Activated gamma-delta T cell (primary cell): ENCODE data around the gene CLEC4F.

Experiments
- DNase-seq: peaks from one replicate; lab custom pipeline; 2025; lab: John Stamatoyannopoulos, UW
- total RNA-seq, 2 donors: gene quantifications; one replicate each; lab custom pipeline; 2026; lab: John Stamatoyannopoulos, UW

CLEC4F gene
- total RNA-seq, result 0.09 to 0.10 reads per million in 2 donors

GRCh38 chr2:70820499-70820898, at the start of gene CLEC4F:
Gene CLEC4F, minus strand, starts transcription at chr2:70820599. Its CDS starts 76 bp downstream, at chr2:70820523.
- DNase-seq, result no peak

GRCh38 chr2:70868970-70869369, 48.6 kb upstream of the CLEC4F start:
- DNase-seq, result no peak

GRCh38 chr2:70861777-70862625, 41.6 kb upstream of the CLEC4F start:
- no peak for DNase-seq

- DNase-seq, result no peak
Measured at GRCh38 chr2:70855667-70856066, 35.3 kb upstream of the CLEC4F start.

GRCh38 chr2:70854411-70854810, 34.0 kb upstream of the CLEC4F start:
- DNase-seq, result no peak

- DNase-seq, result no peak
Measured at GRCh38 chr2:70852824-70853223, 32.4 kb upstream of the CLEC4F start.

- DNase-seq, result no peak
Measured at GRCh38 chr2:70851704-70852103, 31.3 kb upstream of the CLEC4F start.

GRCh38 chr2:70850925-70851324, 30.5 kb upstream of the CLEC4F start:
- DNase-seq, result no peak

- no peak for DNase-seq
Measured at GRCh38 chr2:70842401-70842800, 22.0 kb upstream of the CLEC4F start.

- DNase-seq, result no peak
Measured at GRCh38 chr2:70837980-70838925, 17.9 kb upstream of the CLEC4F start.

GRCh38 chr2:70835643-70836042, 15.2 kb upstream of the CLEC4F start, which contains the start of gene CD207:
Gene CD207, minus strand, starts transcription at chr2:70835816. Its CDS starts 40 bp downstream, at chr2:70835776.
- DNase-seq, result no peak

GRCh38 chr2:70834881-70835280, 14.5 kb upstream of the CLEC4F start:
- DNase-seq, result no peak

- no peak for DNase-seq
Measured at GRCh38 chr2:70834106-70834505, 13.7 kb upstream of the CLEC4F start.

GRCh38 chr2:70833246-70833645, 12.8 kb upstream of the CLEC4F start:
- DNase-seq, result no peak

- DNase-seq, result no peak
Measured at GRCh38 chr2:70832386-70832785, 12.0 kb upstream of the CLEC4F start.

GRCh38 chr2:70831861-70832260, 11.5 kb upstream of the CLEC4F start:
- no peak for DNase-seq

GRCh38 chr2:70830366-70830765, 10.0 kb upstream of the CLEC4F start:
- no peak for DNase-seq

- DNase-seq, result no peak
Measured at GRCh38 chr2:70829916-70830315, 9.5 kb upstream of the CLEC4F start.

- no peak for DNase-seq
Measured at GRCh38 chr2:70828914-70829824, 8.8 kb upstream of the CLEC4F start.

- DNase-seq, result no peak
Measured at GRCh38 chr2:70828115-70828514, 7.7 kb upstream of the CLEC4F start.

- DNase-seq, result no peak
Measured at GRCh38 chr2:70827388-70827787, 7.0 kb upstream of the CLEC4F start.
